Activated CD8-positive, alpha-beta T cell treated with anti-CD3 and anti-CD28 coated beads for 36 hours (primary cell): ENCODE measurements around the gene MXD3. TPM values are rescaled to one million over a fixed set of nuclear protein-coding genes. Genes with fewer than 3 reads are reported as not detected.

Experiments
- ATAC-seq: fragments of 200-7000 bp; cut with Tn5 transposase; one replicate; pipeline ENCODE4 v1.10.0; 2021; ENCODE audit warnings: mild to moderate bottlenecking, moderate library complexity
- CTCF ChIA-PET: fragments of 350-600 bp; sonication (Branson Sonifier 250); formaldehyde crosslinking; loops from one replicate; lab custom pipeline; 2021; ENCODE audit warnings: antibody characterized with exemption; lab: Charles Lee
- POLR2A ChIA-PET: fragments of 350-600 bp; sonication (Branson Sonifier 250); formaldehyde crosslinking; loops from one replicate; lab custom pipeline; 2021; ENCODE audit warnings: antibody characterized with exemption; lab: Charles Lee
- DNase-seq: peaks from one replicate; pipeline ENCODE4 v3.0.0-alpha.2; 2020
- H3K27ac Mint-ChIP-seq: one replicate; pipeline ENCODE4 v1.8.0; 2021; ENCODE audit warnings: mild to moderate bottlenecking, mixed read lengths
- H3K27me3 Mint-ChIP-seq: one replicate; pipeline ENCODE4 v1.8.0; 2021; ENCODE audit warnings: mixed read lengths
- H3K36me3 Mint-ChIP-seq: one replicate; pipeline ENCODE4 v1.8.0; 2021; ENCODE audit warnings: low read depth, mixed read lengths
- H3K4me1 Mint-ChIP-seq: one replicate; pipeline ENCODE4 v1.8.0; 2021; ENCODE audit warnings: low read depth, mixed read lengths
- H3K4me3 Mint-ChIP-seq: one replicate; pipeline ENCODE4 v1.8.0; 2021; ENCODE audit warnings: mild to moderate bottlenecking, moderate library complexity, mixed read lengths
- H3K9me3 Mint-ChIP-seq: one replicate; pipeline ENCODE4 v1.8.0; 2021; ENCODE audit warnings: mixed read lengths
- intact Hi-C: fragments of 100-400 bp; cut with micrococcal nuclease; formaldehyde crosslinking; loops from one replicate; pipeline ENCODE4 v1.10.0; 2022
- total RNA-seq, 2 experiments: library from RNA; stranded (reverse); gene quantifications; one replicate each; pipeline ENCODE4 v1.2.3, GENCODE V29; 2021
- TF ChIP-seq, protein P1 (sequence below): fragments of 200-600 bp; IDR thresholded peaks from one replicate; pipeline ENCODE4 v1.8.0; 2022; ENCODE audit warnings: antibody characterized with exemption, mild to moderate bottlenecking

MXD3 gene
- total RNA-seq, 2 experiments from 2014 or later: 19.3 to 25.1 TPM

DNA sequence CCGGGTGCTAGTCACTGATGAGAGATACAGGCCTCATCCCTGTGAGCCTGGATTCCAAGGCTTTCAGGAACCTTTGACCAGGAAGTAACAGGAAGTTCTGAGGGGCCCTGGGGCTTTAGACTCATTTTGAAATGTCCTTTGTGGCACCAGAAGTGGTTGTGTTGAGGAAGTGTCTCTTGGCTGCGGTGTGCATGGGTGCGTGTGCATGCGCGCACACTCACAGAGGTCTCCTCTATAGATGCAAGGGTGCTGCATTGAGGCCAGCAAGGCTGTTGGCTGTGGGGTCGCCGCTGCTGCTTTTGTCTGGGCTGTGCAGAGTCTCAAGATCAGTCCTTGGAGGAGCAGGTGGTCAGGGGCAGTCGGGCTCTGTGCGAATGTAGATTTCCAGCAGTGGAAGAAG, 15.8 kb downstream of the MXD3 start:
- Mint-ChIP-seq H3K27me3 (no peaks in the 10 kb centered on the region), H3K36me3 (peaks cover 50% of the 10 kb centered on the region), H3K27ac (peak overlapping the region; percentile 74), H3K4me1 (peaks cover 44% of the 10 kb centered on the region), H3K9me3 (no peaks in the 10 kb centered on the region), H3K4me3 (no peak overlapping the region)
- ATAC-seq (no peak), DNase-seq (no peak)
- ChIA-PET CTCF (interaction anchor here (1.0 to 7.0 kb wide), 4 partner anchors 12 to 183 kb away, joined by 3 to 43 read pairs (median 20); no protein-coding TSS in a partner anchor), POLR2A (no interaction called here)
- intact Hi-C loops: no loop called here
- TF ChIP-seq, protein P1, sequence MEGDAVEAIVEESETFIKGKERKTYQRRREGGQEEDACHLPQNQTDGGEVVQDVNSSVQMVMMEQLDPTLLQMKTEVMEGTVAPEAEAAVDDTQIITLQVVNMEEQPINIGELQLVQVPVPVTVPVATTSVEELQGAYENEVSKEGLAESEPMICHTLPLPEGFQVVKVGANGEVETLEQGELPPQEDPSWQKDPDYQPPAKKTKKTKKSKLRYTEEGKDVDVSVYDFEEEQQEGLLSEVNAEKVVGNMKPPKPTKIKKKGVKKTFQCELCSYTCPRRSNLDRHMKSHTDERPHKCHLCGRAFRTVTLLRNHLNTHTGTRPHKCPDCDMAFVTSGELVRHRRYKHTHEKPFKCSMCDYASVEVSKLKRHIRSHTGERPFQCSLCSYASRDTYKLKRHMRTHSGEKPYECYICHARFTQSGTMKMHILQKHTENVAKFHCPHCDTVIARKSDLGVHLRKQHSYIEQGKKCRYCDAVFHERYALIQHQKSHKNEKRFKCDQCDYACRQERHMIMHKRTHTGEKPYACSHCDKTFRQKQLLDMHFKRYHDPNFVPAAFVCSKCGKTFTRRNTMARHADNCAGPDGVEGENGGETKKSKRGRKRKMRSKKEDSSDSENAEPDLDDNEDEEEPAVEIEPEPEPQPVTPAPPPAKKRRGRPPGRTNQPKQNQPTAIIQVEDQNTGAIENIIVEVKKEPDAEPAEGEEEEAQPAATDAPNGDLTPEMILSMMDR: no peak

DNA sequence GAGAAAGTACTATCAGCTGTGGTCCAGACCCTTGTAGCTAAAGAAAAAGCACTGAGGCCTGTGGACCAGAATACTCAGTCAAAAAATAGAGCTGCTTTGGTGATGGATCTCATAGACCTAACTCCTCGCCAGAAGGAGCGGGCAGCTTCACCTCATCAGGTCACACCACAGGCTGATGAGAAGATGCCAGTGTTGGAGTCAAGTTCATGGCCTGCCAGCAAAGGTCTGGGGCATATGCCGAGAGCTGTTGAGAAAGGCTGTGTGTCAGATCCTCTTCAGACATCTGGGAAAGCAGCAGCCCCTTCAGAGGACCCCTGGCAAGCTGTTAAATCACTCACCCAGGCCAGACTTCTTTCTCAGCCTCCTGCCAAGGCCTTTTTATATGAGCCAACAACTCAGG, 17.1 kb downstream of the MXD3 start:
- Mint-ChIP-seq H3K9me3 (no peaks in the 10 kb centered on the region), H3K36me3 (peaks cover 49% of the 10 kb centered on the region), H3K27ac (no peak overlapping the region), H3K4me3 (no peak overlapping the region), H3K4me1 (peaks cover 33% of the 10 kb centered on the region), H3K27me3 (no peaks in the 10 kb centered on the region)
- TF ChIP-seq, protein P1: no peak
- intact Hi-C loops: no loop called here
- DNase-seq (no peak), ATAC-seq (no peak)
- POLR2A ChIA-PET: interaction anchor here (1.1 kb wide), 1 partner anchor 9 kb away, joined by 6 read pairs; the partner anchor contains the start of genes PRELID1 and RAB24
- CTCF ChIA-PET: interaction anchor here (1.1 to 2.3 kb wide), 3 partner anchors 15 to 73 kb away, joined by 3 to 10 read pairs (median 3); no protein-coding TSS in a partner anchor

DNA sequence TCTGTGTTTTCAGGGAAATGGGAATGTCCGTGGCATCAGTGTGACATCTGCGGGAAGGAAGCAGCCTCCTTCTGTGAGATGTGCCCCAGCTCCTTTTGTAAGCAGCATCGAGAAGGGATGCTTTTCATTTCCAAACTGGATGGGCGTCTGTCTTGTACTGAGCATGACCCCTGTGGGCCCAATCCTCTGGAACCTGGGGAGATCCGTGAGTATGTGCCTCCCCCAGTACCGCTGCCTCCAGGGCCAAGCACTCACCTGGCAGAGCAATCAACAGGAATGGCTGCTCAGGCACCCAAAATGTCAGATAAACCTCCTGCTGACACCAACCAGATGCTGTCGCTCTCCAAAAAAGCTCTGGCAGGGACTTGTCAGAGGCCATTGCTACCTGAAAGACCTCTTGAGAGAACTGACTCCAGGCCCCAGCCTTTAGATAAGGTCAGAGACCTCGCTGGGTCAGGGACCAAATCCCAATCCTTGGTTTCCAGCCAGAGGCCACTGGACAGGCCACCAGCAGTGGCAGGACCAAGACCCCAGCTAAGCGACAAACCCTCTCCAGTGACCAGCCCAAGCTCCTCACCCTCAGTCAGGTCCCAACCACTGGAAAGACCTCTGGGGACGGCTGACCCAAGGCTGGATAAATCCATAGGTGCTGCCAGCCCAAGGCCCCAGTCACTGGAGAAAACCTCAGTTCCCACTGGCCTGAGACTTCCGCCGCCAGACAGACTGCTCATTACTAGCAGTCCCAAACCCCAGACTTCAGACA, 17.7 kb downstream of the MXD3 start:
- H3K4me3 Mint-ChIP-seq: no peak overlapping the region
- peaks cover 52% of the 10 kb centered on the region for H3K36me3 Mint-ChIP-seq
- peaks cover 30% of the 10 kb centered on the region for H3K4me1 Mint-ChIP-seq
- no peaks in the 10 kb centered on the region for H3K27me3 Mint-ChIP-seq
- H3K9me3 Mint-ChIP-seq: no peaks in the 10 kb centered on the region
- TF ChIP-seq, protein P1: no peak
- ATAC-seq: no peak
- intact Hi-C loops: no loop called here
- CTCF ChIA-PET: interaction anchor here (1.3 to 2.3 kb wide), 3 partner anchors 16 to 75 kb away, joined by 3 to 10 read pairs (median 5); no protein-coding TSS in a partner anchor
- no peak overlapping the region for H3K27ac Mint-ChIP-seq
- POLR2A ChIA-PET: interaction anchor here (0.8 to 1.3 kb wide), 3 partner anchors 9 to 16 kb away, joined by 3 to 6 read pairs (median 4); partner anchors contain the start of genes PRELID1 and RAB24
- no peak for DNase-seq

DNA sequence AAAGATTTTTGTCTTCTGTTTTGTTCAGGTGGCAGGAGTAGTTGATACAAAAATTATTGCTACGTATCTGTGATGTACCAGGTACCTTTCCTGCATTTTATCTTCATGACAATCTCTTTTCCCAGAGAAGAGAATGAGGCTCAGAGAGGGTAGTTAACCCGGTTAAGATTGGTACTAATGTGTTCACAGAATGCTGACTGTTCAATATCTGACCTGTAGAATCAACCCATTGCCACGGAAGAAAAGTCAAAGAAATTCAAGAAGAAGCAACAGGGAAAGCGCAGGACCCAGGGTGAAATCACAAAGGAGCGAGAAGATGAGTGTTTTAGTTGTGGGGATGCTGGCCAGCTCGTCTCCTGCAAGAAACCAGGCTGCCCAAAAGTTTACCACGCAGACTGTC, 20.0 kb downstream of the MXD3 start:
- no peaks in the 10 kb centered on the region for H3K27me3 Mint-ChIP-seq
- CTCF ChIA-PET: no interaction called here
- POLR2A ChIA-PET: no interaction called here
- H3K36me3 Mint-ChIP-seq: peaks cover 52% of the 10 kb centered on the region
- H3K4me3 Mint-ChIP-seq: no peak overlapping the region
- H3K9me3 Mint-ChIP-seq: no peaks in the 10 kb centered on the region
- peaks cover 18% of the 10 kb centered on the region for H3K4me1 Mint-ChIP-seq
- ATAC-seq (no peak), DNase-seq (no peak)
- no peak overlapping the region for H3K27ac Mint-ChIP-seq
- TF ChIP-seq, protein P1: no peak
- intact Hi-C loops: no loop called here
